Mucosa of descending colon (tissue), 3 donors: Measurements from ENCODE around the gene HERPUD1. TPM values are rescaled to one million over a fixed set of nuclear protein-coding genes. Genes with fewer than 3 reads are reported as not detected.

ENCODE experiments used
- ATAC-seq: fragments of 200-7000 bp; cut with Tn5 transposase; one replicate; pipeline ENCODE4 v1.9.1; 2020; ENCODE audit warnings: mild to moderate bottlenecking, moderate library complexity
- DNase-seq, 3 donors: peaks; one replicate each; pipeline ENCODE4 v3.0.0-alpha.2; 2020
- H3K36me3 ChIP-seq: fragments of 200-600 bp; one replicate; pipeline ENCODE4 v1.8.0; 2021; ENCODE audit warnings: low read depth, mild to moderate bottlenecking
- H3K4me1 ChIP-seq: fragments of 200-600 bp; one replicate; pipeline ENCODE4 v1.8.0; 2021; ENCODE audit warnings: low read depth, mild to moderate bottlenecking
- H3K4me3 ChIP-seq: fragments of 200-600 bp; one replicate; pipeline ENCODE4 v1.8.0; 2021; ENCODE audit warnings: mild to moderate bottlenecking
- H3K9me3 ChIP-seq: fragments of 200-600 bp; one replicate; pipeline ENCODE4 v1.8.0; 2021; ENCODE audit warnings: mild to moderate bottlenecking
- CTCF ChIP-seq: fragments of 200-600 bp; IDR thresholded peaks from one replicate; pipeline ENCODE4 v1.8.0; 2022; ENCODE audit warnings: antibody characterized with exemption, mild to moderate bottlenecking
- intact Hi-C, 2 donors: fragments of 100-400 bp; cut with DNase I in 1 of 2; cut with micrococcal nuclease in 1 of 2; formaldehyde crosslinking; loops; one replicate each; pipeline versions ENCODE4 v1.11.0 to v1.11.1; 2022; cut with DNase I, micrococcal nuclease
- total RNA-seq, 3 donors: library from RNA; stranded (reverse); fragmentation: NEBNext Ultra II Directional in 2 of 3; extraction: Animal tissue kit (Norgen Biotek cat#: 25700) in 2 of 3; gene quantifications; one replicate each; pipeline versions ENCODE4 v1.2.1 to v1.2.4, GENCODE V29; 2021 to 2023
- donor health status: DM: no; HTN: no; CAD: no; lungs with moderate emphysema.
- donor health status: DM: no; HTN: no; CAD: no.
- donor health status: DM: no; HTN: yes; CAD: no.

The HERPUD1 gene
- total RNA-seq, 3 donors from 2014 or later, result 130 to 165 (median 159) TPM

- H3K36me3 ChIP-seq, result no peaks in the 10 kb centered on the region
- H3K4me3 ChIP-seq, result no peak overlapping the region
- no peak for DNase-seq
- no peak for ATAC-seq
- no peaks in the 10 kb centered on the region for H3K9me3 ChIP-seq
- no peak for TF ChIP-seq CTCF
- no peaks in the 10 kb centered on the region for H3K4me1 ChIP-seq
- intact Hi-C loops, result no loop called here
Observed at GRCh38 chr16:56894331-56894917, 37.5 kb upstream of the HERPUD1 start.

- Histone ChIP-seq H3K36me3 (no peaks in the 10 kb centered on the region), H3K4me1 (no peaks in the 10 kb centered on the region), H3K9me3 (no peaks in the 10 kb centered on the region), H3K4me3 (no peak overlapping the region)
- ATAC-seq (no peak), DNase-seq (no peak)
- intact Hi-C loops, result no loop called here
- no peak for TF ChIP-seq CTCF
Observed at GRCh38 chr16:56895813-56896212, 36.1 kb upstream of the HERPUD1 start.

GRCh38 chr16:56896244-56896643, 35.7 kb upstream of the HERPUD1 start:
- DNase-seq, result peak in 1 of 3 donors; percentile 16
- no peak overlapping the region for H3K4me3 ChIP-seq
- no peaks in the 10 kb centered on the region for H3K4me1 ChIP-seq
- TF ChIP-seq CTCF, result no peak
- ATAC-seq, result no peak
- H3K9me3 ChIP-seq, result no peaks in the 10 kb centered on the region
- H3K36me3 ChIP-seq, result no peaks in the 10 kb centered on the region
- intact Hi-C loops, result no loop called here

GRCh38 chr16:56897026-56897799, 34.7 kb upstream of the HERPUD1 start:
- no peaks in the 10 kb centered on the region for H3K4me1 ChIP-seq
- ATAC-seq (peak; percentile 35), DNase-seq (no peak)
- H3K9me3 ChIP-seq, result no peaks in the 10 kb centered on the region
- no peak for TF ChIP-seq CTCF
- H3K36me3 ChIP-seq, result no peaks in the 10 kb centered on the region
- H3K4me3 ChIP-seq, result no peak overlapping the region
- intact Hi-C loops, result no loop called here

GRCh38 chr16:56898847-56899246, 33.1 kb upstream of the HERPUD1 start:
- no peak for DNase-seq
- H3K4me3 ChIP-seq, result no peak overlapping the region
- TF ChIP-seq CTCF, result no peak
- intact Hi-C loops, result no loop called here
- no peaks in the 10 kb centered on the region for H3K9me3 ChIP-seq
- no peaks in the 10 kb centered on the region for H3K36me3 ChIP-seq
- H3K4me1 ChIP-seq, result no peaks in the 10 kb centered on the region
- no peak for ATAC-seq
